IMR-90 (cell line): ENCODE data around the gene KRT79. TPM values are rescaled to one million over a fixed set of nuclear protein-coding genes. Genes with fewer than 3 reads are reported as not detected.

Source experiments
- ATAC-seq: fragments of 200-7000 bp; cut with Tn5 transposase; 2 replicates; pipeline ENCODE4 v1.9.1; 2020; ENCODE audit warnings: low read depth, mild to moderate bottlenecking, moderate library complexity
- BruUV-seq: library from RNA; stranded (reverse); fragments of 400-500 nt; replicated peaks from 2 replicates; lab custom pipeline; 2021; lab: Mats Ljungman, UMichigan
- CTCF ChIA-PET: fragments of 300-600 bp; formaldehyde crosslinking; extraction: SDS; loops from one replicate; lab custom pipeline; 2021; ENCODE audit warnings: antibody characterized with exemption; lab: Yijun Ruan, JAX
- POLR2A ChIA-PET: fragments of 300-600 bp; sonication (Branson Sonifier 250); formaldehyde crosslinking; loops from one replicate; lab custom pipeline; 2022; ENCODE audit warnings: antibody characterized with exemption; ENCODE audit not compliant: unreplicated experiment; lab: Charles Lee
- DNase-seq: peaks from one replicate; pipeline ENCODE4 v3.0.0; 2013
- H2AFZ ChIP-seq: replicated peaks from 2 replicates; pipeline ENCODE3; 2013; ENCODE audit warnings: low read length, mild to moderate bottlenecking; ENCODE audit not compliant: poor library complexity
- H2AK5ac ChIP-seq: 2 replicates; pipeline ENCODE4 v1.6.1; 2013; ENCODE audit warnings: low read depth, low read length, inconsistent platforms
- H2AK9ac ChIP-seq: replicated peaks from 2 replicates; pipeline ENCODE3; 2013; ENCODE audit warnings: mild to moderate bottlenecking, low read depth, low read length, moderate library complexity; ENCODE audit not compliant: poor library complexity
- H2BK120ac ChIP-seq: 2 replicates; pipeline ENCODE4 v1.6.1; 2013; ENCODE audit warnings: low read depth, low read length, inconsistent platforms
- H2BK15ac ChIP-seq: 3 replicates; pipeline ENCODE4 v1.6.1; 2013; ENCODE audit warnings: low read depth, low read length, inconsistent platforms
- H2BK20ac ChIP-seq: 2 replicates; pipeline ENCODE4 v1.6.1; 2013; ENCODE audit warnings: low read depth, mild to moderate bottlenecking, inconsistent platforms, low read length, moderate library complexity
- H2BK5ac ChIP-seq: 2 replicates; pipeline ENCODE4 v1.6.1; 2013; ENCODE audit warnings: mild to moderate bottlenecking, low read depth, low read length, inconsistent platforms; ENCODE audit not compliant: poor library complexity, severe bottlenecking
- H3K14ac ChIP-seq: replicated peaks from 2 replicates; pipeline ENCODE4 v1.6.1; 2013; ENCODE audit warnings: low read depth, low read length, inconsistent platforms
- H3K18ac ChIP-seq: 2 replicates; pipeline ENCODE4 v1.6.1; 2013; ENCODE audit warnings: low read depth, low read length, control low read depth
- H3K23ac ChIP-seq: 2 replicates; pipeline ENCODE4 v1.6.1; 2013; ENCODE audit warnings: low read depth, low read length, inconsistent platforms
- H3K27ac ChIP-seq: 2 replicates; pipeline ENCODE4 v1.5.1; 2013; ENCODE audit warnings: mild to moderate bottlenecking, control low read depth, low read length; ENCODE audit not compliant: insufficient read depth
- H3K27me3 ChIP-seq: 2 replicates; pipeline ENCODE4 v1.6.1; 2013; ENCODE audit warnings: low read length; ENCODE audit not compliant: control insufficient read depth, insufficient read depth
- H3K36me3 ChIP-seq: 2 replicates; pipeline ENCODE4 v1.6.1; 2013; ENCODE audit warnings: low read length, mixed read lengths; ENCODE audit not compliant: control insufficient read depth, insufficient read depth
- H3K4ac ChIP-seq: 2 replicates; pipeline ENCODE4 v1.6.1; 2013; ENCODE audit warnings: low read depth, low read length, inconsistent platforms
- H3K4me1 ChIP-seq: 2 replicates; pipeline ENCODE4 v1.6.1; 2013; ENCODE audit warnings: low read length, mixed read lengths; ENCODE audit not compliant: control insufficient read depth, insufficient read depth
- H3K4me2 ChIP-seq: 2 replicates; pipeline ENCODE4 v1.6.1; 2013; ENCODE audit warnings: low read depth, mild to moderate bottlenecking, control low read depth, low read length, moderate library complexity
- H3K4me3 ChIP-seq: 2 replicates; pipeline ENCODE4 v1.5.1; 2013; ENCODE audit warnings: low read depth, mild to moderate bottlenecking, control low read depth, low read length, moderate library complexity; ENCODE audit not compliant: insufficient read depth
- H3K56ac ChIP-seq: 2 replicates; pipeline ENCODE4 v1.6.1; 2013; ENCODE audit warnings: low read length, inconsistent platforms; ENCODE audit not compliant: insufficient read depth; ENCODE audit errors: extremely low read depth
- H3K79me1 ChIP-seq, 2 experiments: 2 replicates each; pipeline ENCODE4 v1.6.1; 2013; ENCODE audit warnings: low read length in 2 of 2, inconsistent platforms in 1 of 2, low read depth in 1 of 2
- H3K9ac ChIP-seq: 2 replicates; pipeline ENCODE4 v1.6.1; 2013; ENCODE audit warnings: low read depth, low read length, control low read depth
- H3K9me1 ChIP-seq: 2 replicates; pipeline ENCODE4 v1.6.1; 2013; ENCODE audit warnings: low read length, inconsistent platforms; ENCODE audit not compliant: insufficient read depth
- H3K9me3 ChIP-seq: 2 replicates; pipeline ENCODE4 v1.6.1; 2013; ENCODE audit warnings: low read length; ENCODE audit not compliant: control insufficient read depth, insufficient read depth
- H4K20me1 ChIP-seq: 2 replicates; pipeline ENCODE4 v1.6.1; 2013; ENCODE audit warnings: low read length, inconsistent platforms; ENCODE audit not compliant: insufficient read depth
- H4K5ac ChIP-seq: 2 replicates; pipeline ENCODE4 v1.6.1; 2013; ENCODE audit warnings: mild to moderate bottlenecking, low read depth, low read length, control low read depth
- H4K8ac ChIP-seq, 2 experiments: 2 replicates each; pipeline ENCODE4 v1.6.1; 2013; ENCODE audit warnings: low read depth in 2 of 2, low read length in 2 of 2, control low read depth in 1 of 2, inconsistent platforms in 1 of 2
- H4K91ac ChIP-seq: 2 replicates; pipeline ENCODE4 v1.6.1; 2013; ENCODE audit warnings: low read depth, low read length, inconsistent platforms; ENCODE audit not compliant: insufficient read depth
- BHLHE40 ChIP-seq: fragments of 150-350 bp; IDR thresholded peaks from 2 replicates; pipeline ENCODE4 v1.6.1; 2016; ENCODE audit warnings: mild to moderate bottlenecking, low read depth, low read length
- CEBPB ChIP-seq: IDR thresholded peaks from 2 replicates; pipeline ENCODE4 v1.6.1; 2012; ENCODE audit warnings: low read depth, low read length, improper control_type of control experiment
- CHD1 ChIP-seq: IDR thresholded peaks from 2 replicates; pipeline ENCODE4 v1.6.1; 2012; ENCODE audit warnings: low read depth, low read length, improper control_type of control experiment
- ELK1 ChIP-seq: fragments of 150-350 bp; IDR thresholded peaks from 2 replicates; pipeline ENCODE4 v1.6.1; 2016; ENCODE audit warnings: low read depth, mild to moderate bottlenecking, low read length, moderate library complexity, borderline replicate concordance
- FOS ChIP-seq: fragments of 150-350 bp; IDR thresholded peaks from 2 replicates; pipeline ENCODE4 v1.6.1; 2016; ENCODE audit warnings: low read depth, low read length
- MAFK ChIP-seq: IDR thresholded peaks from 2 replicates; pipeline ENCODE4 v1.6.1; 2012; ENCODE audit warnings: low read depth, low read length, improper control_type of control experiment
- MAZ ChIP-seq: IDR thresholded peaks from 2 replicates; pipeline ENCODE4 v1.6.1; 2012; ENCODE audit warnings: low read depth, mild to moderate bottlenecking, low read length, improper control_type of control experiment, moderate library complexity, borderline replicate concordance
- MXI1 ChIP-seq: IDR thresholded peaks from 2 replicates; pipeline ENCODE4 v1.6.1; 2012; ENCODE audit warnings: low read depth, mild to moderate bottlenecking, low read length, moderate library complexity, borderline replicate concordance
- NFE2L2 ChIP-seq: fragments of 150-350 bp; IDR thresholded peaks from 2 replicates; pipeline ENCODE4 v1.6.1; 2016; ENCODE audit warnings: low read depth, mild to moderate bottlenecking, low read length
- POLR2A ChIP-seq: IDR thresholded peaks from 2 replicates; pipeline ENCODE4 v1.6.1; 2012; ENCODE audit warnings: mild to moderate bottlenecking, low read depth, low read length
- RAD21 ChIP-seq: IDR thresholded peaks from 2 replicates; pipeline ENCODE4 v1.6.1; 2012; ENCODE audit warnings: low read length, improper control_type of control experiment
- RCOR1 ChIP-seq: IDR thresholded peaks from 2 replicates; pipeline ENCODE4 v1.6.1; 2012; ENCODE audit warnings: mild to moderate bottlenecking, low read length, improper control_type of control experiment; ENCODE audit not compliant: insufficient replicate concordance
- RFX5 ChIP-seq: IDR thresholded peaks from 2 replicates; pipeline ENCODE4 v1.8.0; 2012; ENCODE audit warnings: low read depth, mild to moderate bottlenecking, low read length, moderate library complexity
- dilution Hi-C: fragments of 300-500 bp; cut with HindIII; formaldehyde crosslinking; loops from one replicate; pipeline ENCODE4 v1.14.3; 2018; ENCODE audit warnings: low sequenced_read_pairs; ENCODE audit not compliant: unreplicated experiment
- in situ Hi-C: fragments of 300-500 bp; cut with MboI; formaldehyde crosslinking; loops from 3 replicates; pipeline ENCODE4 v1.14.3; 2019; ENCODE audit warnings: low sequenced_read_pairs, inconsistent platforms, mixed read lengths
- intact Hi-C: fragments of 100-400 bp; cut with micrococcal nuclease; formaldehyde crosslinking; loops from 2 replicates; pipeline ENCODE4 v1.10.0; 2022
- polyA plus RNA-seq, 3 experiments: library from polyadenylated mRNA; depleted of rRNA; stranded (reverse); fragments of >200 nt; gene quantifications; 2 replicates each; pipeline ENCODE4 v1.2.3, GENCODE V29; 2012; ENCODE audit warnings: low replicate concordance in 1 of 3
- total RNA-seq: library from RNA; depleted of rRNA; stranded (reverse); fragments of >200 nt; gene quantifications from 2 replicates; pipeline ENCODE4 v1.2.3, GENCODE V29; 2012
- TF ChIP-seq, protein P1 (sequence below): fragments of 150-350 bp; IDR thresholded peaks from 2 replicates; pipeline ENCODE4 v1.6.1; 2017; ENCODE audit warnings: mild to moderate bottlenecking, antibody characterized with exemption, low read length, low read depth
- TF ChIP-seq, protein P2 (sequence below): conservative IDR thresholded peaks from 2 replicates; pipeline ENCODE4 v1.5.1; 2012; ENCODE audit warnings: mild to moderate bottlenecking, low read depth, low read length, improper control_type of control experiment

KRT79 gene
- total and polyA plus RNA-seq, 2 of the 4 experiments (the other 2 are of a cell fraction): under 0.01 to 0.24 TPM

GRCh38 chr12:52797529-52797894, 36.6 kb downstream of the KRT79 start:
- H3K23ac ChIP-seq: no peak overlapping the region
- H3K56ac ChIP-seq: no peak overlapping the region
- H3K27ac ChIP-seq: no peak overlapping the region
- no peaks in the 10 kb centered on the region for H3K79me1 ChIP-seq
- H3K36me3 ChIP-seq: no peaks in the 10 kb centered on the region
- H3K4me2 ChIP-seq: no peak overlapping the region
- ATAC-seq (no peak), DNase-seq (no peak)
- no peak overlapping the region for H2AFZ ChIP-seq
- H2BK5ac ChIP-seq: no peak overlapping the region
- no peak overlapping the region for H2BK15ac ChIP-seq
- no peak overlapping the region for H3K18ac ChIP-seq
- no peak overlapping the region for H2BK20ac ChIP-seq
- ChIA-PET CTCF (interaction anchor here (0.9 kb wide), 1 partner anchor 68 kb away, joined by 3 read pairs; no protein-coding TSS in a partner anchor), POLR2A (no interaction called here)
- H2BK120ac ChIP-seq: no peak overlapping the region
- no peak overlapping the region for H3K4ac ChIP-seq
- no peak overlapping the region for H3K4me3 ChIP-seq
- H3K14ac ChIP-seq: no peak overlapping the region
- no peaks in the 10 kb centered on the region for H3K4me1 ChIP-seq
- H3K9ac ChIP-seq: no peak overlapping the region
- H3K9me1 ChIP-seq: peaks cover 3% of the 10 kb centered on the region; the same call in 1 of the 2 replicates
- H4K5ac ChIP-seq: no peak overlapping the region
- intact Hi-C loops (no loop called here), in situ Hi-C loops (no loop called here), dilution Hi-C loops (no loop called here)
- H3K9me3 ChIP-seq: no peaks in the 10 kb centered on the region
- no peak overlapping the region for H4K8ac ChIP-seq
- no peak overlapping the region for H2AK5ac ChIP-seq
- H2AK9ac ChIP-seq: no peak overlapping the region
- TF ChIP-seq BHLHE40 (no peak), MXI1 (no peak), MAZ (no peak), CHD1 (no peak), MAFK (no peak), ELK1 (no peak), NFE2L2 (no peak), RAD21 (no peak), RCOR1 (no peak), RFX5 (no peak), POLR2A (no peak), FOS (no peak), CEBPB (no peak)
- TF ChIP-seq, protein P1, sequence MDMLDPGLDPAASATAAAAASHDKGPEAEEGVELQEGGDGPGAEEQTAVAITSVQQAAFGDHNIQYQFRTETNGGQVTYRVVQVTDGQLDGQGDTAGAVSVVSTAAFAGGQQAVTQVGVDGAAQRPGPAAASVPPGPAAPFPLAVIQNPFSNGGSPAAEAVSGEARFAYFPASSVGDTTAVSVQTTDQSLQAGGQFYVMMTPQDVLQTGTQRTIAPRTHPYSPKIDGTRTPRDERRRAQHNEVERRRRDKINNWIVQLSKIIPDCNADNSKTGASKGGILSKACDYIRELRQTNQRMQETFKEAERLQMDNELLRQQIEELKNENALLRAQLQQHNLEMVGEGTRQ: no peak
- TF ChIP-seq, protein P2, sequence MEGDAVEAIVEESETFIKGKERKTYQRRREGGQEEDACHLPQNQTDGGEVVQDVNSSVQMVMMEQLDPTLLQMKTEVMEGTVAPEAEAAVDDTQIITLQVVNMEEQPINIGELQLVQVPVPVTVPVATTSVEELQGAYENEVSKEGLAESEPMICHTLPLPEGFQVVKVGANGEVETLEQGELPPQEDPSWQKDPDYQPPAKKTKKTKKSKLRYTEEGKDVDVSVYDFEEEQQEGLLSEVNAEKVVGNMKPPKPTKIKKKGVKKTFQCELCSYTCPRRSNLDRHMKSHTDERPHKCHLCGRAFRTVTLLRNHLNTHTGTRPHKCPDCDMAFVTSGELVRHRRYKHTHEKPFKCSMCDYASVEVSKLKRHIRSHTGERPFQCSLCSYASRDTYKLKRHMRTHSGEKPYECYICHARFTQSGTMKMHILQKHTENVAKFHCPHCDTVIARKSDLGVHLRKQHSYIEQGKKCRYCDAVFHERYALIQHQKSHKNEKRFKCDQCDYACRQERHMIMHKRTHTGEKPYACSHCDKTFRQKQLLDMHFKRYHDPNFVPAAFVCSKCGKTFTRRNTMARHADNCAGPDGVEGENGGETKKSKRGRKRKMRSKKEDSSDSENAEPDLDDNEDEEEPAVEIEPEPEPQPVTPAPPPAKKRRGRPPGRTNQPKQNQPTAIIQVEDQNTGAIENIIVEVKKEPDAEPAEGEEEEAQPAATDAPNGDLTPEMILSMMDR: no peak
- BruUV-seq: no TSS peak
- no peak overlapping the region for H4K91ac ChIP-seq
- no peaks in the 10 kb centered on the region; the same call in 1 of the 2 replicates for H4K20me1 ChIP-seq
- H3K27me3 ChIP-seq: peaks cover 8% of the 10 kb centered on the region
